Measurements from ENCODE around the gene GCK.

GRCh38 chr7:44208085-44208484 lies 18.8 kb upstream of the GCK start:
- TF ChIP-seq CTCF (IDR thresholded peaks at IDR 0.05): no peak
- no peak for TF ChIP-seq POLR2AphosphoS5 (IDR thresholded peaks at IDR 0.05)
